Glomerular visceral epithelial cell (primary cell): ENCODE measurements around the gene MGST3.
"Not testable (repeated sequence)": the region's sequence is repeated elsewhere in the genome, so short reads cannot be mapped to it uniquely, and the experiment has no call there.

Source experiments
- DNase-seq: peaks from one replicate; pipeline ENCODE4 v3.0.0-alpha.2; 2016; ENCODE audit errors: extremely low spot score

MGST3 gene

DNA sequence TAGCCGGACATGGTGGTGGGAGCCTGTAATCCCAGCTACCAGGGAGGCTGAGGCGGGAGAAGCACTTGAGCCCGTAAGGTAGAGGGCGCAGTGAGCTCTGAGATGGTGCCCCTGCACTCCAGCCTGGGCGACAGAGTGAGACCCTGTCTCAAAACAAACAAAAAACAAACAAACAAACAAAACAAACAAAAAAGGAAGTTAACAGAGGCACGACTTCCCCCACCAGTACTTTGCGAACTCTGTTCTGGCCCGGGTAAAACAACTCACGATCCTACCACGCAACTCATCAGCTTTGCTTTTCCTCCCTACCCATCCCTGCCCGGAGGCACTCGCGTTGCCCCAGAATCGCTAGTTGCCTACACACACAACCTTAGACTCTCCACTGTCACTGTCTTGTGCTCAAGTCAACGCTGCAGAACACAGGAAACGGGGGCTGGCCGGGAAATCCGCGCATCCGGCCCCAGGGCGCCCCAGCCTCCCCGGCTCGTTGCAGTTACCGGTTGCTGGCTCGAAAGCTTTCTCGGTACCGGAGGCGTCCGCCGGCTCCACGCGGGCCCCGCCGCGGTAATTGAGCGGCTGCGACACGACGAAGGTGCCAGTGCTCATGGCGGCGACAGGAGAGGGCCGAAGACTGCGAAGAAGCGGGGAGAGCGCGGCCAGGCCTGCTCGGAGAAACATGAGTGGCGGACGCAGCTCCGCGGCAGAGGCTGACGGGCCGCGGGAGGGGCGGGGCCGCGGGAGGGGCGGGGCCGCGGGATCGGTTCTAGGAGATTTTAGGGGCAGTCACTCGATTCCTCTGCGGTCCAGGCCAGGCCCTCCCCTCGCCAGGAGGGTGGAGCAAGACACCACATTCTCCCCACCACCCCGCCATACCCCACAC lies 67.1 kb downstream of the MGST3 start, which contains the start of gene ALDH9A1:
TSS of gene ALDH9A1 (minus strand) at position 682 of the 880 bp plus-strand sequence. CDS start at position 678, 4 bp downstream.
- peak; percentile 93 for DNase-seq

DNA sequence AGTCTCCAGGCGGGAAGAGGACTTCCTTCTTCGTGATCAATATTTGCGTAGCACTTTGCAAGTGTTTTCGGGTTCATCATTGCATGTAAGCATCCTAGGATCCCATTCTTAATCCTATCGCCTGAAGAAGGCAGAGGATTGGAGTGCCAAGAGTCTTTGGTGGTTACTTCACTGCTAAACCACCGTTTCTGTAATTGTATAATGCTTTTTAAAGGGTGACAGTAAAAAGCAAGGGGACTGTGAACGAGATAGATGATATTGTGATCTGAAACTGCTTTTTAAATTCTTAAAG lies 67.7 kb downstream of the MGST3 start:
- DNase-seq, result no peak

DNA sequence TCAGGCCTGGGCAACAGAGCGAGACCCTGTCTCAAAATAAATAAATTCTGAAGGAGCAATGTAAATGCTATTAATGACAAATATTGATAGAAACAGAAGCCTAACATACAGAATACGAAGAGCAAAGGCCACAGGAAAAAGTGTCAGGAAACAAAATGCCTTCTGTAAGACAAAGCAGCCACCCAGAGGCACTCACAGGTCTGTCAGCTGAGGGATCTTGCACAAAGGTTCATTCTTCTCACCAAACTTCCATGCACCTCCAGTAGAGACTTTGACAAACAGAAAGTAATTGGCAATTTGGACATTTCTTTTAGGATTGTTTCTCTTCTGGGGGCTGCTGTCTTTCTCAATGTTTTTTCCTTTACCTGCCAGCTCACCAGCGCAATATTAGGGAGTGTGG lies 68.5 kb downstream of the MGST3 start:
- DNase-seq, result no peak

DNA sequence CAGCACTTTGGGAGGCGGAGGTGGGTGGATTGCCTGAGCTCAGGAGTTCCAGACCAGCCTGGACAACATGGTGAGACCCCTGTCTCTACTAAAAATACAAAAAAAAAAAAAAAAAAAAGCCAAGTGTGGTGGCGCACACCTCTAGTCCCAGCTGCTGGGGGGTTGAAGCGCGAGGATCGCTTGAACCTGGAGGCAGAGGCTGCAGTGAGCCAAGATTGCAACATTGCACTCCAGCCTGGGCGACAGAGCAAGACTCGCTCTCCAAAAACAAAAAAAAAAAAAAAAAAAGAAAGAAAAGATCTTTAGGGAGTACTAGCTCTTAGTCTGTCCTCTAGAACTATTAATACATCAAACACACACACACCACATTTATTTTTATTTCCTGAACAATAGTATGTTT lies 70.9 kb downstream of the MGST3 start:
- not testable (repeated sequence) for DNase-seq

DNA sequence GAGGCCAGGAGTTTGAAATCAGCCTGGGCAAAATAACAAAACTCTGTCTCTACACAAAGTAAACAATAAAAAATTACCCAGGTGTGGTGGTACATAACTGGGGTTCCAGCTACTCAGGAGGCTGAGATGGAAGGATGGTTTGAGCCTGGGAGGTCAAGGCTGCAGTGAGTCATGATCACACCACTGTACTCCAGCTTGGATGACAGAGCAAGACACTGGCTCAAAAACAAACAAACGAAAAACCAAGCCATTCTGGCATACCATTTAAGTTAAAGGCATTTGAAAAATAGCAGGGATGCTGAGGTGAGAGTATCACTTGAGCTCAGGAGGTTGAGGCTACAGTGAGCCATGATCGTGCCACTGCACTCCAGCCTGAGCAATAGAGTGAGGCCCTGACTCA lies 72.6 kb downstream of the MGST3 start:
- no peak for DNase-seq
